GM12878 (cell line): Measurements from ENCODE around the gene SGCD.

Experiments
- CTCF ChIP-seq, 3 experiments: IDR thresholded peaks in 2 of 3; conservative IDR thresholded peaks in 1 of 3; 2 replicates each; pipeline ENCODE4 v1.5.1; 2011; ENCODE audit warnings: low read depth in 3 of 3, low read length in 3 of 3, mild to moderate bottlenecking in 3 of 3, control low read depth in 2 of 3, moderate library complexity in 2 of 3, inconsistent platforms in 1 of 3, mixed read lengths in 1 of 3; ENCODE audit not compliant: control insufficient read depth in 2 of 3, insufficient read depth in 1 of 3; ENCODE audit errors: extremely low read depth in 1 of 3
- E4F1 ChIP-seq: fragments of 450-650 bp; IDR thresholded peaks from 2 replicates; pipeline ENCODE4 v1.6.1; 2018; ENCODE audit warnings: borderline replicate concordance, mild to moderate bottlenecking; ENCODE audit not compliant: partially characterized antibody
- ETV6 ChIP-seq, 2 experiments: fragments of 450-650 bp in 1 of 2; IDR thresholded peaks in 1 of 2; conservative IDR thresholded peaks in 1 of 2; 2 replicates each; pipeline ENCODE4 v1.6.1; 2014; ENCODE audit warnings: antibody characterized with exemption in 1 of 2, borderline replicate concordance in 1 of 2, low read depth in 1 of 2, mild to moderate bottlenecking in 1 of 2, moderate library complexity in 1 of 2
- HDAC6 ChIP-seq: fragments of 200-600 bp; sonication (generic); IDR thresholded peaks from one replicate; pipeline ENCODE4 v1.8.0; 2017; ENCODE audit warnings: antibody characterized with exemption; ENCODE audit not compliant: unreplicated experiment
- MAX ChIP-seq: IDR thresholded peaks from 2 replicates; pipeline ENCODE4 v1.6.1; 2012; ENCODE audit warnings: low read depth, low read length, improper control_type of control experiment
- MXI1 ChIP-seq: fragments of 150-350 bp; IDR thresholded peaks from 2 replicates; pipeline ENCODE4 v1.6.1; 2011; ENCODE audit warnings: low read depth, mild to moderate bottlenecking, inconsistent platforms, low read length, improper control_type of control experiment
- MYB ChIP-seq: fragments of 150-350 bp; IDR thresholded peaks from 2 replicates; pipeline ENCODE4 v1.6.1; 2014; ENCODE audit warnings: mild to moderate bottlenecking, low read depth, low read length, borderline replicate concordance
- POLR2A ChIP-seq: IDR thresholded peaks from 2 replicates; pipeline ENCODE4 v1.6.1; 2011; ENCODE audit warnings: low read depth, mild to moderate bottlenecking, low read length
- RBBP5 ChIP-seq: fragments of 200-600 bp; sonication (generic); conservative IDR thresholded peaks from 2 replicates; pipeline ENCODE4 v1.6.1; 2016
- SRF ChIP-seq, 2 experiments: IDR thresholded peaks; 2 replicates each; pipeline ENCODE4 v1.6.1; 2011; ENCODE audit warnings: low read depth in 2 of 2, low read length in 2 of 2, mild to moderate bottlenecking in 1 of 2, moderate library complexity in 1 of 2
- ZBTB11 ChIP-seq: fragments of 450-650 bp; formaldehyde crosslinking; IDR thresholded peaks from 2 replicates; pipeline ENCODE4 v1.5.0; 2022; ENCODE audit warnings: mild to moderate bottlenecking, missing genetic modification characterization
- ZNF207 ChIP-seq: fragments of 450-650 bp; IDR thresholded peaks from 2 replicates; pipeline ENCODE4 v1.6.1; 2014; ENCODE audit warnings: antibody characterized with exemption, mild to moderate bottlenecking, borderline replicate concordance

GRCh38 chr5:156534085-156534484 lies 207.1 kb downstream of the SGCD start:
- no peak for TF ChIP-seq SRF (IDR thresholded peaks at IDR 0.05; ENCODE audit: low read depth in 2 of 2, low read length in 2 of 2)
- no peak for TF ChIP-seq ZBTB11
- TF ChIP-seq ETV6 (conservative IDR thresholded peaks at IDR 0.05 in 1 of 2, IDR thresholded peaks at IDR 0.05 in 1 of 2; ENCODE audit: borderline replicate concordance in 1 of 2, low read depth in 1 of 2): no peak
- no peak for TF ChIP-seq CTCF (IDR thresholded peaks at IDR 0.05 in 2 of 3, conservative IDR thresholded peaks at IDR 0.05 in 1 of 3; ENCODE audit: control insufficient read depth in 2 of 3, extremely low read depth in 1 of 3, insufficient read depth in 1 of 3, low read depth in 3 of 3, low read length in 3 of 3)
- no peak for TF ChIP-seq ZNF207
- TF ChIP-seq POLR2A: no peak
- TF ChIP-seq MAX: no peak
- TF ChIP-seq MYB: no peak
- TF ChIP-seq RBBP5: no peak
- no peak for TF ChIP-seq E4F1
- TF ChIP-seq HDAC6: no peak
- TF ChIP-seq MXI1: no peak
